Head of caudate nucleus (tissue), 42 donors: ENCODE measurements around the gene BRSK1.

ENCODE experiments used
- DNase-seq, 42 donors: peaks; one replicate each; pipeline versions ENCODE4 v3.0.0 to v3.0.0-alpha.2; 2020 to 2021; ENCODE audit warnings: mixed read lengths in 7 of 42
- intact Hi-C: fragments of 100-400 bp; cut with DNase I; formaldehyde crosslinking; loops from one replicate; pipeline ENCODE4 v1.15.0; 2022

The BRSK1 gene

GRCh38 chr19:55341595-55342531 is 58.1 kb downstream of the BRSK1 start:
- DNase-seq: no peak
- intact Hi-C loops: loop anchor here (5.0 kb wide), 1 partner anchor 40 kb away; the partner anchor contains the start of gene TMEM238

GRCh38 chr19:55344444-55344843 is 60.6 kb downstream of the BRSK1 start:
- intact Hi-C loops: loop anchor here (5.0 kb wide), 1 partner anchor 38 kb away; the partner anchor contains the start of gene TMEM238
- DNase-seq: peak in 40 of 42 donors; percentile 24 to 85 (median 65)

GRCh38 chr19:55345101-55345817 is 61.5 kb downstream of the BRSK1 start:
- no peak for DNase-seq
- intact Hi-C loops: no loop called here

GRCh38 chr19:55345818-55346724 is 62.3 kb downstream of the BRSK1 start:
- no peak for DNase-seq

GRCh38 chr19:55346725-55347441 is 63.1 kb downstream of the BRSK1 start:
- intact Hi-C loops: no loop called here
- no peak for DNase-seq

More at GRCh38 chr19:55345818-55346724, 62.3 kb downstream of the BRSK1 start:
- intact Hi-C loops: no loop called here

- intact Hi-C loops: no loop called here
- no peak for DNase-seq
Measured at GRCh38 chr19:55347442-55348009, 63.7 kb downstream of the BRSK1 start.

- intact Hi-C loops: no loop called here
- DNase-seq: no peak
Measured at GRCh38 chr19:55348317-55349034, 64.7 kb downstream of the BRSK1 start.

- no peak for DNase-seq
- intact Hi-C loops: no loop called here
Measured at GRCh38 chr19:55350620-55351315, 67.0 kb downstream of the BRSK1 start.

GRCh38 chr19:55352040-55352439 is 68.2 kb downstream of the BRSK1 start:
- intact Hi-C loops: no loop called here

GRCh38 chr19:55352549-55353145 is 68.8 kb downstream of the BRSK1 start:
- DNase-seq: no peak
- intact Hi-C loops: no loop called here

More at GRCh38 chr19:55352040-55352439, 68.2 kb downstream of the BRSK1 start:
- DNase-seq: no peak

- intact Hi-C loops: no loop called here
- DNase-seq: peak in 1 of 42 donors; percentile 8
Measured at GRCh38 chr19:55353356-55353802, 69.6 kb downstream of the BRSK1 start.

- DNase-seq: peak in 28 of 42 donors; percentile 11 to 66 (median 41)
- intact Hi-C loops: no loop called here
Measured at GRCh38 chr19:55353803-55354697, 70.3 kb downstream of the BRSK1 start.

GRCh38 chr19:55354698-55355212 is 71.0 kb downstream of the BRSK1 start, which contains the start of gene COX6B2:
COX6B2 (minus strand) TSS chr19:55354719; CDS start chr19:55354521, 198 bp downstream.
- intact Hi-C loops: no loop called here
- no peak for DNase-seq

- DNase-seq: no peak
- intact Hi-C loops: no loop called here
Measured at GRCh38 chr19:55355213-55355821, 71.5 kb downstream of the BRSK1 start.
